Mesendoderm (in vitro differentiated cells): ENCODE results near the gene COL7A1.

Experiments used
- DNase-seq: peaks from one replicate; pipeline ENCODE4 v3.0.0; 2013
- H2AK5ac ChIP-seq: 2 replicates; pipeline ENCODE4 v1.6.1; 2013; ENCODE audit warnings: low read length, inconsistent platforms
- H2BK120ac ChIP-seq: 2 replicates; pipeline ENCODE4 v1.6.1; 2013; ENCODE audit warnings: low read depth, mild to moderate bottlenecking, low read length, moderate library complexity, mixed read lengths
- H2BK15ac ChIP-seq: replicated peaks from 2 replicates; pipeline ENCODE4 v1.6.1; 2013; ENCODE audit warnings: low read depth, mild to moderate bottlenecking, moderate library complexity
- H2BK5ac ChIP-seq: 2 replicates; pipeline ENCODE4 v1.6.1; 2013; ENCODE audit warnings: low read length, inconsistent platforms
- H3K18ac ChIP-seq: 2 replicates; pipeline ENCODE4 v1.6.1; 2013; ENCODE audit warnings: mild to moderate bottlenecking, low read length, mixed read lengths
- H3K23ac ChIP-seq: one replicate; pipeline ENCODE4 v1.6.1; 2013; ENCODE audit warnings: low read length
- H3K27ac ChIP-seq: 2 replicates; pipeline ENCODE4 v1.5.1; 2013; ENCODE audit warnings: low read depth, mild to moderate bottlenecking, inconsistent platforms, low read length, moderate library complexity
- H3K27me3 ChIP-seq: 2 replicates; pipeline ENCODE4 v1.6.1; 2013; ENCODE audit warnings: low read length, control low read depth, mild to moderate bottlenecking, inconsistent platforms; ENCODE audit not compliant: insufficient read depth, poor library complexity
- H3K36me3 ChIP-seq: 2 replicates; pipeline ENCODE4 v1.6.1; 2013; ENCODE audit warnings: low read length, inconsistent platforms; ENCODE audit not compliant: control insufficient read depth, insufficient read depth
- H3K4ac ChIP-seq: one replicate; pipeline ENCODE4 v1.6.1; 2013; ENCODE audit warnings: low read depth, mild to moderate bottlenecking, low read length, moderate library complexity
- H3K4me1 ChIP-seq: 2 replicates; pipeline ENCODE4 v1.6.1; 2013; ENCODE audit warnings: low read depth, low read length, inconsistent platforms; ENCODE audit not compliant: control insufficient read depth
- H3K4me2 ChIP-seq: 2 replicates; pipeline ENCODE4 v1.6.1; 2013; ENCODE audit warnings: low read length
- H3K4me3 ChIP-seq: 2 replicates; pipeline ENCODE4 v1.5.1; 2013; ENCODE audit warnings: mild to moderate bottlenecking, low read length
- H3K56ac ChIP-seq: one replicate; pipeline ENCODE4 v1.6.1; 2013; ENCODE audit warnings: low read length
- H3K79me1 ChIP-seq: 2 replicates; pipeline ENCODE4 v1.6.1; 2013; ENCODE audit warnings: low read length, inconsistent platforms
- H3K79me2 ChIP-seq: 2 replicates; pipeline ENCODE4 v1.6.1; 2013; ENCODE audit warnings: mild to moderate bottlenecking, low read length; ENCODE audit not compliant: control insufficient read depth, insufficient read depth
- H3K9ac ChIP-seq: 2 replicates; pipeline ENCODE4 v1.6.1; 2013; ENCODE audit warnings: low read length, inconsistent platforms
- H4K5ac ChIP-seq: one replicate; pipeline ENCODE4 v1.6.1; 2013; ENCODE audit warnings: low read length
- H4K8ac ChIP-seq: one replicate; pipeline ENCODE4 v1.6.1; 2013; ENCODE audit warnings: low read depth, mild to moderate bottlenecking, control low read depth, low read length, moderate library complexity
- WGBS: extraction: QIAGEN DNeasy Blood & Tissue Kit; methylation state at CpG from one replicate; pipeline ENCODE4 v1.1.7; 2013; ENCODE audit warnings: low lambda C conversion rate, missing lambda C conversion rate; ENCODE audit not compliant: insufficient coverage; ENCODE audit errors: extremely low coverage; 5-methylcytosine and 5-hydroxymethylcytosine counted together

Gene COL7A1

DNA sequence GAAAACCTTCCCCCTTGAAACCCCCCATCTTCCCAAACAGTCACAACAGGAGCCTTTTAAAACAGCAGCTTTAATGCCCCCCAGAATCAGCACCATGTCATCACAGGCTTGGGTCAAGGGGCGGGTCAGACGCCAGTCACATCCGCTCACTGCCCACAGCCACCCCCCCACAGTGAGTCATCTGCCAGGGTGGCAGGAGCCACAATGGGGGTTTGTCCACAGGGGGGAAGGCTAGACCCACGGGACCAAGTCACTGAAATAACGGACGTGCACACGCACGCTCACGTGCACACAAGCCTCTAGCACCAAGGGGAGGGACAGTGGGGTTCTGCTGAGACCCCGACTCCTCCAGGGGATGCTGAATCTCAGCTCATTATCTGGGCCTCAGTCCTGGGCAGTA, 31.1 kb downstream of the COL7A1 start:
- Histone ChIP-seq H4K8ac (no peak overlapping the region), H3K79me1 (no peaks in the 10 kb centered on the region), H3K4me2 (no peak overlapping the region), H3K18ac (no peak overlapping the region), H3K36me3 (no peaks in the 10 kb centered on the region), H3K4ac (no peak overlapping the region), H2AK5ac (no peak overlapping the region), H3K4me3 (no peak overlapping the region), H2BK15ac (no peak overlapping the region), H3K79me2 (no peaks in the 10 kb centered on the region), H3K9ac (no peak overlapping the region), H3K23ac (no peak overlapping the region), H2BK5ac (no peak overlapping the region), H3K4me1 (peaks cover 2% of the 10 kb centered on the region), H3K27me3 (no peaks in the 10 kb centered on the region), H3K56ac (no peak overlapping the region), H2BK120ac (no peak overlapping the region), H4K5ac (no peak overlapping the region), H3K27ac (no peak overlapping the region)
- no CpG with 5 or more reads among the region's 10 CpGs for WGBS
- no peak for DNase-seq

DNA sequence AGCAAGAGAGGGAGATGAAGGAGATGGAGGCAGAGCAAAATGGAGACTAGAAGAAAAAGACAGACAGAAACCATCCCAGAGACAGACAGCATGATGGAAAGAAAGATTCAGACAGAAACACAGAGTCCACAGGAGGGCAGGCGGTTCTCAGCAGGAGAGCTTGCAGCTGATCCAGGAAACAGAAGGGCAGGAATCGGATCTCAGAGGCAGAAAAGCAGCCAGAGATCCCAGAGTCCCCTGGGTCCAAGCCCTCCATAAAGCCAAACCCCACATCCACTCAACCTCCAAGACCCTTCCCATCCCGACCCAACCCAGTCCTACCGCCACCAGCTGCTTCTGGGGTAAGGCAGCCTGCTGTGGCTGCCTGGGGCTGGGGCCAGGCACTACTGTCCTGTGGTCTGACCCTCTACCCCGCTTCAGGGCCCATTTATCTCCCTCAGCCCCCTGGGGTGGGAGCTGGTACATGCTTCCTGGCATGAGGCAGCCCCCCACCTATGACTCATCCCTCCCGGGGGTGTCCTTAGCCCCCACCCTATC, 31.7 kb downstream of the COL7A1 start, which contains the start of gene UCN2:
UCN2 (minus strand) TSS at position 400 of the 537 bp plus-strand sequence. CDS start 657 bp downstream, outside the sequence.
- H3K23ac ChIP-seq = no peak within 1 kb of the TSS
- no peak within 1 kb of the TSS for H3K18ac ChIP-seq
- no peak within 1 kb of the TSS for H2BK15ac ChIP-seq
- no peaks in the 10 kb centered on the region for H3K27me3 ChIP-seq
- H3K79me1 ChIP-seq = no peaks in the 10 kb centered on the region
- DNase-seq = no peak
- no peak within 1 kb of the TSS for H3K9ac ChIP-seq
- no peak within 1 kb of the TSS for H2BK120ac ChIP-seq
- H3K4ac ChIP-seq = no peak within 1 kb of the TSS
- no peak within 1 kb of the TSS for H3K4me2 ChIP-seq
- no peaks in the 10 kb centered on the region for H3K79me2 ChIP-seq
- H3K4me3 ChIP-seq = no peak within 1 kb of the TSS
- H3K4me1 ChIP-seq = peaks cover 2% of the 10 kb centered on the region
- no peak within 1 kb of the TSS for H4K5ac ChIP-seq
- no peak within 1 kb of the TSS for H2AK5ac ChIP-seq
- H4K8ac ChIP-seq = no peak within 1 kb of the TSS
- H2BK5ac ChIP-seq = no peak within 1 kb of the TSS
- no CpG with 5 or more reads among the region's 6 CpGs for WGBS
- H3K56ac ChIP-seq = peak within 1 kb of the TSS; percentile 53
- H3K27ac ChIP-seq = no peak within 1 kb of the TSS
- no peaks in the 10 kb centered on the region for H3K36me3 ChIP-seq

DNA sequence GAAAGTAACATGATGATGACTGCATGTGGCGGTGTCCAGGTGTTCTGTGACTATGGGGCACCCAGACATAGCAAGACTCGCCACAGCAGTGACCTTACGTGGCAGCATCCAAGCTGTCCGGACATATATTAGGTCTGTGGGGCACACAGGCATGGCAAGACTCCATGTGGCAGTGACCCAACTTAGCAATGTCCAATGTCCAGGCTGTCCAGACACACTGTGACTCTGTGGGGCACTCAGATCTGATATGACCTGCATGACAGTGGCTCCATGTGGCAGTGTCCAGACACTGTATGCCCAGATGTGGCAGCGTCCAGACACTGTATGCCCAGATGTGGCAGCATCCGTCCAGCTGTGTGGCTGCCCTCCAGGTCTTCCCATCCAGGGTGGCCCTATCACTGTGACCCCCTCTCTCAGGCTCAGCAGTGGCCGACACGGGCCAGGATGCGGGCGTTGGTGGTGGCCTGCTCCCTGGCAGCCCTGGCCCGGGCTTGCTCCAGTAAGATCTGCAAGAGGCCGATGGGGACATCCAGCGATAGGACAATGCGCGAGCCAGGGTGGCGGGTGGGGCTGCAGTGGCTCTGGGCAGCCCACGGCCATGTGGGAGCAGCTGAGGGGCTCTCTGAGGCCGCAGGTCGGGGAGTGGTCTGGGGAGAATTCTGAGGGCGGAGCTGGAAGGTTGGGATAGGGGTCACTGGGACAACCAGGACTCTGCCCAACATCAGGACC, 32.6 kb downstream of the COL7A1 start:
- Histone ChIP-seq H3K4me3 (no peak overlapping the region), H3K4me1 (peaks cover 2% of the 10 kb centered on the region), H4K8ac (no peak overlapping the region), H2BK15ac (no peak overlapping the region), H3K56ac (peak overlapping the region; percentile 43), H3K4me2 (no peak overlapping the region), H4K5ac (no peak overlapping the region), H3K36me3 (no peaks in the 10 kb centered on the region), H3K9ac (no peak overlapping the region), H2BK120ac (no peak overlapping the region), H3K27me3 (no peaks in the 10 kb centered on the region), H3K79me2 (no peaks in the 10 kb centered on the region), H3K23ac (no peak overlapping the region), H2AK5ac (no peak overlapping the region), H3K27ac (no peak overlapping the region), H2BK5ac (no peak overlapping the region), H3K18ac (no peak overlapping the region), H3K4ac (no peak overlapping the region), H3K79me1 (no peaks in the 10 kb centered on the region)
- no peak for DNase-seq
- no CpG with 5 or more reads among the region's 20 CpGs for WGBS

DNA sequence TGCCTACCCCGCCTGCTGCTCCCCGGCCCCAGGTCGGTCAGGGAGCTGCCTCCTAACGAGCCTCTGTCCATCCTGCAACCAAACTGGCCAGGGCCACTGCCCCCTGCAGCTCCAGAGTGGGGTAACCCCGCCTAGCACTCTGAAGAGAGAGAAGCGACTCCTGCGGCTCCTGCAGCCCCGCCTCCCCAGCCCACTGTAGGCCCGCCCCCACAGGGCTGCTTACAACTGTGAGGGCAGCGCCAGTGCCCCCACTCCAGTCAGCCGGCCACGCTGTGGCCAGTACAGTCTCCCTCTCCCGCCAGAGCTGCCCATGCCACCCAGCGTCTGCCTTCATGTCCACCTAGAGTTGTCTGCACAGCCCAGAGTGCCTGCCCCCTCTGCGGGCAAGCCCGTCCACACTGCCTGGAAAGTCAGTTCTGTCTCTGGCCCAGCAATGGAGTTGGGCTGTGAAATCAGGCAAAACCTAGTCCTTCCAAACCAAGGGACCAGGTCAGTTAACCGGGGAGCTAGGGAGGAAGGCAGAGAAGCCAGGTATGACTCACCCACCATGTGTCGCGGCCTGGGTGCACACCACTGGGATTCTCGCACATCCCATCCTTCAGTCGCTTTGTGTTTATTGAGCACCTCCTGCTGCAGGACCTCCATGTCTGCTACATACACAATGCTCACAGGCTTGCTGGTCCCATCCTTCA, 33.9 kb downstream of the COL7A1 start:
- no CpG with 5 or more reads among the region's 21 CpGs for WGBS
- Histone ChIP-seq H3K79me2 (no peaks in the 10 kb centered on the region), H3K4me3 (no peak overlapping the region)

DNA sequence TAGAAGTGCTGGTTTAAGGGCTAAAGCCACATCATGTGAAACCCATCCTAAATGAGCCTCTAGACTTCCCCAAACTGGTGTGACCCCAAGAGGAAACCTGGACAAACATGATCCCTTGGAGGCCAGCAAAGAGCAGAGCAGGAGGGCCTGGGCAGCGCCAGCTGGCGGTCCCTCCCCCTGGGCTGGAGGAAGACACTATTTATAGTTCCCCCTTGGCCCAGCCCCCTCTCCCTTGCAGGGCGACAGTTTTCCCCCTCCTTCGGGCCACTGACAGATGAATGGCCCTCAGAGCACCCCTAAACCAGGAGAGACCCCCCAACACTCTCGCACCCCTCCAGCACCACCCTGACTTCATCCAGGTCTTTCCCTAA, 34.5 kb downstream of the COL7A1 start:
- Histone ChIP-seq H3K27ac (peak overlapping the region; percentile 5), H2BK5ac (no peak overlapping the region), H4K8ac (no peak overlapping the region), H3K27me3 (no peaks in the 10 kb centered on the region), H3K4me2 (peak overlapping the region; percentile 28), H3K9ac (peak overlapping the region; percentile 49), H4K5ac (no peak overlapping the region), H3K36me3 (no peaks in the 10 kb centered on the region), H3K79me2 (no peaks in the 10 kb centered on the region), H3K4me3 (no peak overlapping the region), H3K23ac (no peak overlapping the region), H2AK5ac (no peak overlapping the region), H3K79me1 (peaks cover 3% of the 10 kb centered on the region), H2BK15ac (no peak overlapping the region), H3K18ac (no peak overlapping the region), H2BK120ac (no peak overlapping the region), H3K4me1 (peaks cover 2% of the 10 kb centered on the region), H3K56ac (peak overlapping the region; percentile 80), H3K4ac (no peak overlapping the region)
- DNase-seq = no peak
- WGBS = no CpG with 5 or more reads among the region's 5 CpGs

More for the DNA sequence above, 33.9 kb downstream of the COL7A1 start:
- Histone ChIP-seq H4K5ac (no peak overlapping the region), H3K36me3 (no peaks in the 10 kb centered on the region), H3K79me1 (no peaks in the 10 kb centered on the region), H4K8ac (no peak overlapping the region), H2BK5ac (no peak overlapping the region), H2AK5ac (no peak overlapping the region), H3K27ac (peak overlapping the region; percentile 5), H3K27me3 (no peaks in the 10 kb centered on the region), H3K4me2 (peak overlapping the region; percentile 28), H3K4ac (no peak overlapping the region), H3K56ac (peak overlapping the region; percentile 80), H3K18ac (no peak overlapping the region), H2BK120ac (no peak overlapping the region), H3K23ac (no peak overlapping the region), H3K4me1 (peaks cover 2% of the 10 kb centered on the region), H3K9ac (peak overlapping the region; percentile 49), H2BK15ac (no peak overlapping the region)
- peak; percentile 80 for DNase-seq
